Central memory CD8-positive, alpha-beta T cell (primary cell): ENCODE results near the gene LGR4.
A peak's percentile ranks its signal among the peaks of the same experiment; 100 is the strongest.

ENCODE experiments used
- ATAC-seq: fragments of 150-1000 bp; cut with Tn5 transposase; replicated peaks from 2 replicates; pipeline ENCODE4 v1.10.0; 2022; ENCODE audit warnings: mild to moderate bottlenecking, moderate FRiP score, moderate number of reproducible peaks; ENCODE audit not compliant: poor library complexity, severe bottlenecking; ENCODE audit errors: extremely low read depth
- DNase-seq, 2 donors: peaks; one replicate each; pipeline ENCODE4 v3.0.0; 2021; ENCODE audit warnings: low spot score in 2 of 2
- H3K27ac Mint-ChIP-seq: one replicate; pipeline ENCODE4 v1.8.0; 2022; ENCODE audit warnings: low read depth, mild to moderate bottlenecking, moderate library complexity, mixed read lengths
- H3K27me3 Mint-ChIP-seq: one replicate; pipeline ENCODE4 v1.8.0; 2022; ENCODE audit warnings: mixed read lengths
- H3K36me3 Mint-ChIP-seq: one replicate; pipeline ENCODE4 v1.8.0; 2022; ENCODE audit warnings: mild to moderate bottlenecking, moderate library complexity, mixed read lengths; ENCODE audit not compliant: insufficient read depth
- H3K4me1 Mint-ChIP-seq: one replicate; pipeline ENCODE4 v1.8.0; 2022; ENCODE audit warnings: mixed read lengths
- H3K4me3 Mint-ChIP-seq: one replicate; pipeline ENCODE4 v1.8.0; 2022; ENCODE audit warnings: mild to moderate bottlenecking, moderate library complexity, mixed read lengths
- H3K9me3 Mint-ChIP-seq: one replicate; pipeline ENCODE4 v1.8.0; 2022; ENCODE audit warnings: mixed read lengths

LGR4 gene

GRCh38 chr11:27504205-27504604 is 31.6 kb upstream of the LGR4 start:
- H3K9me3 Mint-ChIP-seq, result peaks cover 5% of the 10 kb centered on the region
- no peak for DNase-seq
- no peak overlapping the region for H3K4me3 Mint-ChIP-seq
- peaks cover 44% of the 10 kb centered on the region for H3K36me3 Mint-ChIP-seq
- peaks cover 40% of the 10 kb centered on the region for H3K4me1 Mint-ChIP-seq
- no peaks in the 10 kb centered on the region for H3K27me3 Mint-ChIP-seq
- H3K27ac Mint-ChIP-seq, result no peak overlapping the region
- no peak for ATAC-seq

GRCh38 chr11:27501100-27501499 is 28.5 kb upstream of the LGR4 start:
- Mint-ChIP-seq H3K4me3 (no peak overlapping the region), H3K9me3 (no peaks in the 10 kb centered on the region), H3K4me1 (peaks cover 26% of the 10 kb centered on the region), H3K36me3 (peaks cover 39% of the 10 kb centered on the region), H3K27ac (no peak overlapping the region), H3K27me3 (no peaks in the 10 kb centered on the region)
- ATAC-seq, result no peak
- no peak for DNase-seq

- ATAC-seq, result no peak
- no peak overlapping the region for H3K4me3 Mint-ChIP-seq
- H3K27ac Mint-ChIP-seq, result no peak overlapping the region
Observed at GRCh38 chr11:27497911-27498310, 25.3 kb upstream of the LGR4 start.

GRCh38 chr11:27497284-27497866 is 24.8 kb upstream of the LGR4 start:
- H3K36me3 Mint-ChIP-seq, result peaks cover 41% of the 10 kb centered on the region
- no peaks in the 10 kb centered on the region for H3K27me3 Mint-ChIP-seq
- H3K27ac Mint-ChIP-seq, result no peak overlapping the region
- DNase-seq, result no peak
- H3K9me3 Mint-ChIP-seq, result no peaks in the 10 kb centered on the region
- H3K4me1 Mint-ChIP-seq, result peaks cover 12% of the 10 kb centered on the region
- no peak overlapping the region for H3K4me3 Mint-ChIP-seq
- ATAC-seq, result peak; percentile 52

More at GRCh38 chr11:27497911-27498310, 25.3 kb upstream of the LGR4 start:
- no peak for DNase-seq
- Mint-ChIP-seq H3K9me3 (no peaks in the 10 kb centered on the region), H3K27me3 (no peaks in the 10 kb centered on the region), H3K36me3 (peaks cover 40% of the 10 kb centered on the region), H3K4me1 (peaks cover 12% of the 10 kb centered on the region)

GRCh38 chr11:27496461-27496860 is 23.9 kb upstream of the LGR4 start:
- DNase-seq, result no peak
- Mint-ChIP-seq H3K27ac (no peak overlapping the region), H3K27me3 (no peaks in the 10 kb centered on the region), H3K9me3 (no peaks in the 10 kb centered on the region), H3K36me3 (peaks cover 41% of the 10 kb centered on the region), H3K4me1 (peaks cover 5% of the 10 kb centered on the region), H3K4me3 (no peak overlapping the region)
- ATAC-seq, result no peak

- Mint-ChIP-seq H3K27me3 (no peaks in the 10 kb centered on the region), H3K9me3 (no peaks in the 10 kb centered on the region), H3K36me3 (peaks cover 44% of the 10 kb centered on the region), H3K4me1 (peaks cover 5% of the 10 kb centered on the region), H3K4me3 (no peak overlapping the region), H3K27ac (no peak overlapping the region)
- ATAC-seq, result no peak
- DNase-seq, result no peak
Observed at GRCh38 chr11:27495710-27496300, 23.2 kb upstream of the LGR4 start.

- Mint-ChIP-seq H3K9me3 (no peaks in the 10 kb centered on the region), H3K27ac (no peak overlapping the region), H3K36me3 (peaks cover 14% of the 10 kb centered on the region), H3K4me1 (no peaks in the 10 kb centered on the region), H3K27me3 (no peaks in the 10 kb centered on the region), H3K4me3 (no peak overlapping the region)
- ATAC-seq (no peak), DNase-seq (no peak)
Observed at GRCh38 chr11:27489092-27489491, 16.5 kb upstream of the LGR4 start.

- ATAC-seq, result no peak
Observed at GRCh38 chr11:27487706-27488105, 15.1 kb upstream of the LGR4 start.

GRCh38 chr11:27485930-27486773 is 13.6 kb upstream of the LGR4 start:
- Mint-ChIP-seq H3K27ac (no peak overlapping the region), H3K4me1 (no peaks in the 10 kb centered on the region), H3K27me3 (no peaks in the 10 kb centered on the region), H3K36me3 (peaks cover 4% of the 10 kb centered on the region), H3K4me3 (no peak overlapping the region), H3K9me3 (no peaks in the 10 kb centered on the region)
- no peak for DNase-seq
- ATAC-seq, result peak; percentile 40

More at GRCh38 chr11:27487706-27488105, 15.1 kb upstream of the LGR4 start:
- no peak for DNase-seq
- no peaks in the 10 kb centered on the region for H3K9me3 Mint-ChIP-seq
- no peaks in the 10 kb centered on the region for H3K27me3 Mint-ChIP-seq
- no peak overlapping the region for H3K4me3 Mint-ChIP-seq
- H3K27ac Mint-ChIP-seq, result no peak overlapping the region
- H3K4me1 Mint-ChIP-seq, result no peaks in the 10 kb centered on the region
- H3K36me3 Mint-ChIP-seq, result peaks cover 11% of the 10 kb centered on the region

GRCh38 chr11:27482793-27483192 is 10.2 kb upstream of the LGR4 start:
- Mint-ChIP-seq H3K36me3 (no peaks in the 10 kb centered on the region), H3K4me3 (no peak overlapping the region), H3K27ac (no peak overlapping the region), H3K4me1 (no peaks in the 10 kb centered on the region), H3K27me3 (no peaks in the 10 kb centered on the region), H3K9me3 (no peaks in the 10 kb centered on the region)
- DNase-seq (no peak), ATAC-seq (no peak)

- Mint-ChIP-seq H3K4me1 (no peaks in the 10 kb centered on the region), H3K27ac (no peak overlapping the region), H3K4me3 (no peak overlapping the region), H3K27me3 (no peaks in the 10 kb centered on the region), H3K9me3 (no peaks in the 10 kb centered on the region), H3K36me3 (no peaks in the 10 kb centered on the region)
- DNase-seq (no peak), ATAC-seq (no peak)
Observed at GRCh38 chr11:27481992-27482391, 9.4 kb upstream of the LGR4 start.

- H3K27me3 Mint-ChIP-seq, result peaks cover 10% of the 10 kb centered on the region
- H3K4me3 Mint-ChIP-seq, result no peak overlapping the region
- ATAC-seq, result no peak
- H3K36me3 Mint-ChIP-seq, result no peaks in the 10 kb centered on the region
- H3K9me3 Mint-ChIP-seq, result no peaks in the 10 kb centered on the region
- no peak overlapping the region for H3K27ac Mint-ChIP-seq
- DNase-seq, result no peak
- H3K4me1 Mint-ChIP-seq, result peaks cover 7% of the 10 kb centered on the region
Observed at GRCh38 chr11:27477831-27478230, 5.2 kb upstream of the LGR4 start.

GRCh38 chr11:27477243-27477642 is 4.7 kb upstream of the LGR4 start:
- H3K36me3 Mint-ChIP-seq, result peaks cover 1% of the 10 kb centered on the region
- H3K27me3 Mint-ChIP-seq, result peaks cover 16% of the 10 kb centered on the region
- peaks cover 13% of the 10 kb centered on the region for H3K4me1 Mint-ChIP-seq
- ATAC-seq (no peak), DNase-seq (no peak)
- no peak overlapping the region for H3K4me3 Mint-ChIP-seq
- H3K27ac Mint-ChIP-seq, result no peak overlapping the region
- H3K9me3 Mint-ChIP-seq, result no peaks in the 10 kb centered on the region
